Liver (tissue), 9 donors: ENCODE measurements around the gene EXOC4. TPM values are rescaled to one million over a fixed set of nuclear protein-coding genes. Genes with fewer than 3 reads are reported as not detected.

ENCODE experiments used
- DNase-seq: peaks from one replicate; pipeline ENCODE4 v3.0.0-alpha.2; 2017; ENCODE audit warnings: low spot score
- H3K27ac ChIP-seq, 2 donors: one replicate each; pipeline ENCODE4 v1.7.0; 2013; ENCODE audit warnings: inconsistent platforms in 2 of 2, low read length in 2 of 2, control low read depth in 1 of 2, low read depth in 1 of 2, mild to moderate bottlenecking in 1 of 2
- H3K27me3 ChIP-seq, 4 donors: one replicate each; pipeline versions ENCODE4 v1.6.1 to v1.7.0; 2013; ENCODE audit warnings: low read length in 3 of 4, inconsistent platforms in 1 of 4, mild to moderate bottlenecking in 1 of 4, moderate library complexity in 1 of 4; ENCODE audit not compliant: control insufficient read depth in 4 of 4, insufficient read depth in 4 of 4
- H3K36me3 ChIP-seq, 4 donors: one replicate each; pipeline versions ENCODE4 v1.6.1 to v1.7.0; 2013; ENCODE audit warnings: low read length in 3 of 4, mild to moderate bottlenecking in 3 of 4, low read depth in 1 of 4, moderate library complexity in 1 of 4; ENCODE audit not compliant: control insufficient read depth in 4 of 4, insufficient read depth in 3 of 4
- H3K4me1 ChIP-seq, 4 donors: one replicate each; pipeline versions ENCODE4 v1.6.1 to v1.7.0; 2013; ENCODE audit warnings: low read length in 3 of 4, mild to moderate bottlenecking in 3 of 4, moderate library complexity in 1 of 4; ENCODE audit not compliant: control insufficient read depth in 4 of 4, insufficient read depth in 4 of 4
- H3K4me3 ChIP-seq, 3 donors: one replicate each; pipeline versions ENCODE4 v1.6.1 to v1.7.0; 2013; ENCODE audit warnings: low read length in 3 of 3, control low read depth in 1 of 3, low read depth in 1 of 3, mild to moderate bottlenecking in 1 of 3
- H3K9ac ChIP-seq, 2 donors: one replicate each; pipeline ENCODE4 v1.7.0; 2013; ENCODE audit warnings: low read length in 2 of 2, mild to moderate bottlenecking in 2 of 2, moderate library complexity in 2 of 2, control low read depth in 1 of 2, low read depth in 1 of 2
- H3K9me3 ChIP-seq, 4 donors: one replicate each; pipeline versions ENCODE4 v1.6.1 to v1.7.0; 2013; ENCODE audit warnings: low read length in 3 of 4; ENCODE audit not compliant: control insufficient read depth in 4 of 4
- EGR1 ChIP-seq, 2 donors: IDR thresholded peaks; 2 replicates each; pipeline ENCODE4 v1.6.1; 2016 to 2018; ENCODE audit warnings: antibody characterized with exemption in 2 of 2, low read depth in 2 of 2
- FOXA1 ChIP-seq: IDR thresholded peaks from 2 replicates; pipeline ENCODE4 v1.6.1; 2016; ENCODE audit warnings: antibody characterized with exemption
- FOXA2 ChIP-seq: IDR thresholded peaks from 2 replicates; pipeline ENCODE4 v1.6.1; 2016; ENCODE audit warnings: antibody characterized with exemption
- GABPA ChIP-seq, 2 donors: IDR thresholded peaks in 1 of 2; conservative IDR thresholded peaks in 1 of 2; 2 replicates each; pipeline ENCODE4 v1.6.1; 2016; ENCODE audit warnings: antibody characterized with exemption in 2 of 2, mild to moderate bottlenecking in 1 of 2, moderate library complexity in 1 of 2
- HNF4A ChIP-seq, 2 donors: conservative IDR thresholded peaks; 2 replicates each; pipeline ENCODE4 v1.6.1; 2016; ENCODE audit warnings: antibody characterized with exemption in 2 of 2, mild to moderate bottlenecking in 2 of 2
- HNF4G ChIP-seq: IDR thresholded peaks from 2 replicates; pipeline ENCODE4 v1.6.1; 2016; ENCODE audit warnings: antibody characterized with exemption
- JUND ChIP-seq, 2 donors: IDR thresholded peaks; 2 replicates each; pipeline ENCODE4 v1.6.1; 2016; ENCODE audit warnings: antibody characterized with exemption in 2 of 2
- RAD21 ChIP-seq, 2 donors: IDR thresholded peaks; 2 replicates each; pipeline ENCODE4 v1.6.1; 2016; ENCODE audit warnings: antibody characterized with exemption in 2 of 2, mild to moderate bottlenecking in 2 of 2
- SP1 ChIP-seq: IDR thresholded peaks from 2 replicates; pipeline ENCODE4 v1.6.1; 2018; ENCODE audit warnings: antibody characterized with exemption, mild to moderate bottlenecking
- TAF1 ChIP-seq: conservative IDR thresholded peaks from 2 replicates; pipeline ENCODE4 v1.6.1; 2016; ENCODE audit warnings: antibody characterized with exemption, mild to moderate bottlenecking
- WGBS: extraction: QIAGEN DNeasy Blood & Tissue Kit; methylation state at CpG from one replicate; pipeline ENCODE4 v1.1.7; 2013; 5-methylcytosine and 5-hydroxymethylcytosine counted together
- polyA plus RNA-seq, 2 donors: library from polyadenylated mRNA; stranded (reverse) in 1 of 2; unstranded in 1 of 2; fragments of 200-250 nt in 1 of 2; fragments of >200 nt in 1 of 2; fragmentation: Nextera tagmentation in 1 of 2; extraction: Ambion mirVana in 1 of 2; gene quantifications; one replicate each; pipeline versions ENCODE4 v1.2.1 to v1.2.3, GENCODE V29; 2013 to 2015
- total RNA-seq, 2 donors: library from RNA; depleted of rRNA; stranded (reverse); fragments of >200 nt; gene quantifications; one replicate each; pipeline ENCODE4 v1.2.3, GENCODE V29; 2014
- TF ChIP-seq, protein P1 (sequence below): IDR thresholded peaks from 2 replicates; pipeline ENCODE4 v1.6.1; 2016; ENCODE audit warnings: antibody characterized with exemption, mild to moderate bottlenecking
- TF ChIP-seq, protein P2 (sequence below): IDR thresholded peaks from 2 replicates; pipeline ENCODE4 v1.6.1; 2016; ENCODE audit warnings: antibody characterized with exemption
- TF ChIP-seq, protein P3 (sequence below): IDR thresholded peaks from 2 replicates; pipeline ENCODE4 v1.6.1; 2016; ENCODE audit warnings: antibody characterized with exemption
- TF ChIP-seq, protein P4 (sequence below): fragments of 150-350 bp; IDR thresholded peaks from 2 replicates; pipeline ENCODE4 v1.5.1; 2017; ENCODE audit warnings: improper control_type of control experiment, low read depth, low read length; ENCODE audit not compliant: missing input control
- donor health status: healthy.
- donor health status: healthy.
- donor health status: healthy.
- donor health status: healthy.
- donor health status: healthy.

EXOC4 gene
- total and polyA plus RNA-seq, 4 donors, result 9.5 to 55.9 (median 23.6) TPM

DNA sequence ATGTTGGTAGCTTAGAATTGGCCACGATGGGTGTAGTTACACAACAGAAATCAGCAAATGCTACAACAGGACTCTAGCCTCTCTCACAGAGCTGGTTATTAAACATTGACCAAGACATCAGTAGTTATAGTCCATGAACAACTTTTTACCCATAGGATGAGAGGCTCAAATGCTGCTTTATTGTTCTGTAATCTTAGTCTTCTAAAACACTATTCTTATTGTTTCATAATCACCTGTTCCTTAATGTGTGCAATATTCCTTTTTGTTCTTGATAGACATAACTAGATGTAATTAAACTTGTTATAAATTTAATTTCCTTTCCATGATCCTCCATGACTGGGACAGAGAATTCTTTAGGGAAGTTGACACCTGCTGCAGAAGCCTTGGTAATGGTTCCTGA lies 356.9 kb downstream of the EXOC4 start:
- H3K27me3 ChIP-seq, result no peaks in the 10 kb centered on the region
- TF ChIP-seq TAF1 (no peak), GABPA (IDR thresholded peaks at IDR 0.05 in 1 of 2, conservative IDR thresholded peaks at IDR 0.05 in 1 of 2) (no peak), FOXA2 (no peak), HNF4G (no peak), RAD21 (IDR thresholded peaks at IDR 0.05) (no peak), SP1 (no peak)
- TF ChIP-seq, protein P1, sequence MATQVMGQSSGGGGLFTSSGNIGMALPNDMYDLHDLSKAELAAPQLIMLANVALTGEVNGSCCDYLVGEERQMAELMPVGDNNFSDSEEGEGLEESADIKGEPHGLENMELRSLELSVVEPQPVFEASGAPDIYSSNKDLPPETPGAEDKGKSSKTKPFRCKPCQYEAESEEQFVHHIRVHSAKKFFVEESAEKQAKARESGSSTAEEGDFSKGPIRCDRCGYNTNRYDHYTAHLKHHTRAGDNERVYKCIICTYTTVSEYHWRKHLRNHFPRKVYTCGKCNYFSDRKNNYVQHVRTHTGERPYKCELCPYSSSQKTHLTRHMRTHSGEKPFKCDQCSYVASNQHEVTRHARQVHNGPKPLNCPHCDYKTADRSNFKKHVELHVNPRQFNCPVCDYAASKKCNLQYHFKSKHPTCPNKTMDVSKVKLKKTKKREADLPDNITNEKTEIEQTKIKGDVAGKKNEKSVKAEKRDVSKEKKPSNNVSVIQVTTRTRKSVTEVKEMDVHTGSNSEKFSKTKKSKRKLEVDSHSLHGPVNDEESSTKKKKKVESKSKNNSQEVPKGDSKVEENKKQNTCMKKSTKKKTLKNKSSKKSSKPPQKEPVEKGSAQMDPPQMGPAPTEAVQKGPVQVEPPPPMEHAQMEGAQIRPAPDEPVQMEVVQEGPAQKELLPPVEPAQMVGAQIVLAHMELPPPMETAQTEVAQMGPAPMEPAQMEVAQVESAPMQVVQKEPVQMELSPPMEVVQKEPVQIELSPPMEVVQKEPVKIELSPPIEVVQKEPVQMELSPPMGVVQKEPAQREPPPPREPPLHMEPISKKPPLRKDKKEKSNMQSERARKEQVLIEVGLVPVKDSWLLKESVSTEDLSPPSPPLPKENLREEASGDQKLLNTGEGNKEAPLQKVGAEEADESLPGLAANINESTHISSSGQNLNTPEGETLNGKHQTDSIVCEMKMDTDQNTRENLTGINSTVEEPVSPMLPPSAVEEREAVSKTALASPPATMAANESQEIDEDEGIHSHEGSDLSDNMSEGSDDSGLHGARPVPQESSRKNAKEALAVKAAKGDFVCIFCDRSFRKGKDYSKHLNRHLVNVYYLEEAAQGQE, result no peak
- no peak overlapping the region for H3K9ac ChIP-seq
- no peaks in the 10 kb centered on the region for H3K4me1 ChIP-seq
- no peak overlapping the region for H3K27ac ChIP-seq
- H3K9me3 ChIP-seq, result no peaks in the 10 kb centered on the region
- H3K36me3 ChIP-seq, result no peaks in the 10 kb centered on the region
- H3K4me3 ChIP-seq, result no peak overlapping the region
- WGBS, result 71% methylated on average over 1 of the region's 1 CpG
- no peak for DNase-seq

DNA sequence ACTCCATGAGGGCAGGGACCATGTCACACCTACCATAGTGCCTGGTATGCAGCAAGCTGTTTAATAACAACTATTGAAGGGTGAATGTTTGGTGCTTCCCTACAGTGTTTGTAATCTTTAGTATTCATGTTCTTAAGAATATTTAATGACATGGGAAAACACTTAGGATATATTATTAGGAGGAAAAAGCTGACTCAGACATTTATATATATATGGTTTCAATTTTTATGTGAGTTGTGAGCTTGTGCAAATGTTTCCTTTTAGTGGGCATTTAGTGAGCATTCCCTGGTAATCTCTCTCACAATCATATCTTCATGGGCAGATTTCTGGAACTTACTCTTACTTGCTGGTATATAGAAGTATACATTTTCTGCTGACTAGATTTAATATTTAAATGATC lies 359.1 kb downstream of the EXOC4 start:
- Histone ChIP-seq H3K27me3 (no peaks in the 10 kb centered on the region), H3K4me1 (no peaks in the 10 kb centered on the region), H3K4me3 (no peak overlapping the region), H3K9me3 (no peaks in the 10 kb centered on the region), H3K9ac (no peak overlapping the region), H3K36me3 (no peaks in the 10 kb centered on the region), H3K27ac (no peak overlapping the region)
- TF ChIP-seq HNF4G, result no peak
- TF ChIP-seq FOXA2, result no peak
- TF ChIP-seq GABPA (IDR thresholded peaks at IDR 0.05 in 1 of 2, conservative IDR thresholded peaks at IDR 0.05 in 1 of 2), result no peak
- DNase-seq, result no peak

DNA sequence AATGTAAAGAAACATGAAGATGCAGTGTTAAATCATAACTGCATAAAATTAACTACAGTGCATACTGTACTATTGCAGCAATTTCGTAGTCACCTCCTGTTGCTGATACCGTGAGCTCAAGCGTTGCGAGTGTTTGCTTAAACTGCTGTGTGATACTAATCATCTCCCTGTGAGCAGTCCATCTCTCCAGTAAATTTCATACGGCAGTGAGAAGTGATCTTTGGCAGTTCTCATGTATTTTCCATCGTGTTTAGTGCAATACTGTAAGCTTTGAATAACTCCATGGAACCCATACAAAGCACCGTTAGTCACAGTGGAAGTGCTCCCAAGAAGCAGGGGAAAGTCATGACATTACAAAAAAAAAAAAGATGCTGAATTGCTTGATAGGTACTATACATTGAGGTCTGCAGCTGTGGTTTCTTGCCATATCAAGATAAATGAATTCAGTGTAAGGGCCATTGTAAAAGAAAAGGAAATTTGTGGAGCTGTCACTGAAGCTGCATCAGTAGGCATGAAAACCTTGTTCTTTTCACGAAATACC lies 360.4 kb downstream of the EXOC4 start:
- Histone ChIP-seq H3K9ac (no peak overlapping the region), H3K36me3 (no peaks in the 10 kb centered on the region), H3K4me3 (no peak overlapping the region), H3K27ac (no peak overlapping the region), H3K27me3 (no peaks in the 10 kb centered on the region), H3K4me1 (no peaks in the 10 kb centered on the region), H3K9me3 (no peaks in the 10 kb centered on the region)
- no peak for TF ChIP-seq SP1
- TF ChIP-seq, protein P2, sequence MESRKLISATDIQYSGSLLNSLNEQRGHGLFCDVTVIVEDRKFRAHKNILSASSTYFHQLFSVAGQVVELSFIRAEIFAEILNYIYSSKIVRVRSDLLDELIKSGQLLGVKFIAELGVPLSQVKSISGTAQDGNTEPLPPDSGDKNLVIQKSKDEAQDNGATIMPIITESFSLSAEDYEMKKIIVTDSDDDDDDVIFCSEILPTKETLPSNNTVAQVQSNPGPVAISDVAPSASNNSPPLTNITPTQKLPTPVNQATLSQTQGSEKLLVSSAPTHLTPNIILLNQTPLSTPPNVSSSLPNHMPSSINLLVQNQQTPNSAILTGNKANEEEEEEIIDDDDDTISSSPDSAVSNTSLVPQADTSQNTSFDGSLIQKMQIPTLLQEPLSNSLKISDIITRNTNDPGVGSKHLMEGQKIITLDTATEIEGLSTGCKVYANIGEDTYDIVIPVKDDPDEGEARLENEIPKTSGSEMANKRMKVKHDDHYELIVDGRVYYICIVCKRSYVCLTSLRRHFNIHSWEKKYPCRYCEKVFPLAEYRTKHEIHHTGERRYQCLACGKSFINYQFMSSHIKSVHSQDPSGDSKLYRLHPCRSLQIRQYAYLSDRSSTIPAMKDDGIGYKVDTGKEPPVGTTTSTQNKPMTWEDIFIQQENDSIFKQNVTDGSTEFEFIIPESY, result no peak
- TF ChIP-seq EGR1 (IDR thresholded peaks at IDR 0.05; ENCODE audit: low read depth in 2 of 2), result no peak
- no peak for TF ChIP-seq HNF4A (conservative IDR thresholded peaks at IDR 0.05)
- TF ChIP-seq TAF1, result no peak
- TF ChIP-seq JUND (IDR thresholded peaks at IDR 0.05), result no peak
- no peak for TF ChIP-seq FOXA2
- TF ChIP-seq FOXA1, result no peak
- TF ChIP-seq, protein P3, sequence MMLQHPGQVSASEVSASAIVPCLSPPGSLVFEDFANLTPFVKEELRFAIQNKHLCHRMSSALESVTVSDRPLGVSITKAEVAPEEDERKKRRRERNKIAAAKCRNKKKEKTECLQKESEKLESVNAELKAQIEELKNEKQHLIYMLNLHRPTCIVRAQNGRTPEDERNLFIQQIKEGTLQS, result no peak
- no peak for TF ChIP-seq RAD21 (IDR thresholded peaks at IDR 0.05)
- TF ChIP-seq, protein P1, result no peak
- TF ChIP-seq, protein P4, sequence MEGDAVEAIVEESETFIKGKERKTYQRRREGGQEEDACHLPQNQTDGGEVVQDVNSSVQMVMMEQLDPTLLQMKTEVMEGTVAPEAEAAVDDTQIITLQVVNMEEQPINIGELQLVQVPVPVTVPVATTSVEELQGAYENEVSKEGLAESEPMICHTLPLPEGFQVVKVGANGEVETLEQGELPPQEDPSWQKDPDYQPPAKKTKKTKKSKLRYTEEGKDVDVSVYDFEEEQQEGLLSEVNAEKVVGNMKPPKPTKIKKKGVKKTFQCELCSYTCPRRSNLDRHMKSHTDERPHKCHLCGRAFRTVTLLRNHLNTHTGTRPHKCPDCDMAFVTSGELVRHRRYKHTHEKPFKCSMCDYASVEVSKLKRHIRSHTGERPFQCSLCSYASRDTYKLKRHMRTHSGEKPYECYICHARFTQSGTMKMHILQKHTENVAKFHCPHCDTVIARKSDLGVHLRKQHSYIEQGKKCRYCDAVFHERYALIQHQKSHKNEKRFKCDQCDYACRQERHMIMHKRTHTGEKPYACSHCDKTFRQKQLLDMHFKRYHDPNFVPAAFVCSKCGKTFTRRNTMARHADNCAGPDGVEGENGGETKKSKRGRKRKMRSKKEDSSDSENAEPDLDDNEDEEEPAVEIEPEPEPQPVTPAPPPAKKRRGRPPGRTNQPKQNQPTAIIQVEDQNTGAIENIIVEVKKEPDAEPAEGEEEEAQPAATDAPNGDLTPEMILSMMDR, result no peak
- no peak for TF ChIP-seq HNF4G
- no peak for DNase-seq
- 97% methylated on average over 8 of the region's 8 CpGs for WGBS
